ENCODE data around the gene ECM1.
A peak's percentile ranks its signal among the peaks of the same experiment; 100 is the strongest.

ECM1 gene

DNA sequence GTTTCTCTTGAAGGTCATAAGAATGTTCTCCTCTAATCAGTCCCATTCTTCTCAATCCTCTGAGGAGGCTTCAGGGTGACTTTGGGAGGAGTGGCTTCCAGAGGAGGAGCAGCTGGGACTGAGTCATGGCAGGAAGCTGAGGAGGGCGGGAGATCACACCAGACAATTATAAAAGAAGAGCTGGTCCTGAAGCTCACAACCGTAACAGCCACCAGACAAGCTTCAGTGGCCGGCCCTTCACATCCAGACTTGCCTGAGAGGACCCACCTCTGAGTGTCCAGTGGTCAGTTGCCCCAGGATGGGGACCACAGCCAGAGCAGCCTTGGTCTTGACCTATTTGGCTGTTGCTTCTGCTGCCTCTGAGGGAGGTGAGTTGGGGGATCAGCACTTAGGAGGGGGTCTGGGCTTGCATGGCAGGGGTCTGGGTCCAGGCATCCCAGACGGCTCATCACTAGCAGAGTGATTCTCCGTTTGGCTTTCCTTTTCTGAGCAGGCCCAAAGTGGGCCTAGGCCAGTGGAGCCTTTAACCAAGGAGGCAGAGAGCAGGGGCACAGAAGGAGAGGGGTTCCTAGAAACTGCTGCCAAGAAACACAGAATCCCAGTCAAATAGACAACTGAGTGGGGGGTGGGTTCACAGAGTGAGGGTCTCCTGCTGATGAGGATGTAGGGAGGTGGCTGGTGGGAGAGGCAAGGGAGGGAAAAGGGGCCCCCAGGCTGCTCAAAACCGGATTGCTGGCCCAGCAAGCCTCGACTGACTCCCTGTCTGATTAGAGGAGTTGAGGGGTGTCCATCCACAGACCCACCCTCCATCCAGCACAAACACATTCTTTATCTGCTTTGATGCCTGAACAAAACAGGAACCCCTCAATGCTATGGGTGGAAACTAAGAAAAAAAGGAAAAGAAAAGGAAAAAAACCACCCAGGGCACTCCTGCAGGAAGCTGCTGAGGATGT lies at the start of gene ECM1:
TSS of gene ECM1 (plus strand) at position 198 of the 953 bp plus-strand sequence. CDS start at position 299, 101 bp downstream.
- DNase-seq (ENCODE audit: low read depth), result no peak

DNA sequence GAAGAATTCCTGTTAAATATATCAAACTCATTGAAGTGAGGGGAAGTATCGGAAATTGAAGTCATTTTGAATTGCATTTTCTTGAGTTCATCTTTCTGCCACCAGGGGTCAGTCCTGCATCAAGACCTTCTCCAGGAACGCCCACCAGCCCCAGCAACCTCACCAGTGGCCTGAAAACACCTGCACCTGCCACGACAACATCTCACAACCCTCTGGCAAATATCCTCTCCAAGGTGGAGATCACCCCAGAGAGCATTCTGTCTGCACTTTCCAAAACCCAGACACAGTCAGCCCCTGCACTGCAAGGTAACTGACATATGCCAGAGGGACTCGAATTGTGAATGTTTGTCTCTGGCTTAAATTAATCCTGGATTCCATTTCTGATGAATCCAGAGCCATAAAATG lies 43.5 kb upstream of the ECM1 start:
- DNase-seq (ENCODE audit: low read depth), result peak; percentile 31

DNA sequence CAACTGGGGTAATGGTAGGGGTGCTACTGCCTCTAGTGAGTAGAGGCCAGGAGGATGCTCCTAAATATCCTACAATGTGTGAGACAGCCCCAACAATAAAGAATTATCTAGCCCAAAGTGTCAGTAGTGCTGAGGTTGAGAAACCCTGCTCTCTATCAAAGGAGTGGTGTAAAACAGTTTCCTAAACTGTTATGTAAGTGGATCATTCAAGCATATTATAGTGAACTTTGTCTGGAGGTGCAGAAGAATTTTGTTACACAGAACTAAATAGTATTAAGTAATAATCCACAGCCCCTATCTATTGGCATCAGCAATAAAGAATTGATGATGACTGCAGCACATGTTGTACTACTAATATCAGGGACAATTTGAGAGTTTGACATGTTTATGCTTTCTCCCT lies 40.9 kb upstream of the ECM1 start:
- no peak for DNase-seq (ENCODE audit: low read depth)

DNA sequence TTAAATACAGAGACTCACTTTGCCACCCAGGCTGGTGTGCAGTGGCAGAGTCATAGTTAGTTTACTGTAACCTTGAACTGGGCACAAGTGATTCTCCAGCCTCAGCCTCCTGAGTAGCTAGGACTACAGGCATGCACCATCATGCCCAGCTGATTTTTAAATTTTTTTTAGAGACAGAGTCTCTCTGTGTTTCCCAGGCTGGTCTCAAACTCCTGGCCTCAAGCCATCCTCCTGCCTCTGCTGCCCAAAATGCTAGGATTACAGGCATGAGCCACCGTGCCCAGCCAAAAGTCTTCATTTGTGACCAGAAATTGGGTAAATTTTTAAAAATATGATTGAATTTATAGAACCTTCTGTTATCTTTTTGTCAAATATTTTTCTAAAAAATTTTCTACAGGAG lies 38.6 kb upstream of the ECM1 start:
- no peak for DNase-seq (ENCODE audit: low read depth)

DNA sequence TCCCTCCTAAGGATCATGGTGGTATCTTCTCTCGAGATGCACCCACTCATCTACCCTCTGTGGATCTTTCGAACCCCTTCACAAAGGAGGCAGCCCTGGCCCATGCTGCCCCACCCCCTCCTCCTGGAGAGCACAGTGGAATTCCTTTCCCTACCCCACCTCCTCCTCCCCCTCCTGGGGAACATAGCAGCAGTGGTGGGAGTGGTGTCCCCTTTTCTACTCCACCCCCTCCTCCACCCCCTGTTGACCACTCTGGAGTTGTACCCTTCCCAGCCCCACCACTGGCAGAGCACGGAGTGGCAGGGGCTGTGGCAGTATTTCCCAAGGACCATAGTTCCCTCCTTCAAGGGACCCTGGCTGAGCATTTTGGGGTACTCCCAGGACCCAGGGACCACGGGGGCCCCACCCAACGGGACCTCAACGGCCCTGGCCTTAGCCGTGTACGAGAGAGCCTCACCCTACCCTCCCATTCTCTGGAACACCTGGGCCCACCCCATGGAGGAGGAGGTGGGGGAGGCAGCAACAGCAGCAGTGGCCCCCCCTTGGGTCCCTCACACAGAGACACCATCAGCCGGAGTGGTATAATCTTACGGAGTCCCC lies 35.2 kb upstream of the ECM1 start:
- no peak for DNase-seq (ENCODE audit: low read depth)

DNA sequence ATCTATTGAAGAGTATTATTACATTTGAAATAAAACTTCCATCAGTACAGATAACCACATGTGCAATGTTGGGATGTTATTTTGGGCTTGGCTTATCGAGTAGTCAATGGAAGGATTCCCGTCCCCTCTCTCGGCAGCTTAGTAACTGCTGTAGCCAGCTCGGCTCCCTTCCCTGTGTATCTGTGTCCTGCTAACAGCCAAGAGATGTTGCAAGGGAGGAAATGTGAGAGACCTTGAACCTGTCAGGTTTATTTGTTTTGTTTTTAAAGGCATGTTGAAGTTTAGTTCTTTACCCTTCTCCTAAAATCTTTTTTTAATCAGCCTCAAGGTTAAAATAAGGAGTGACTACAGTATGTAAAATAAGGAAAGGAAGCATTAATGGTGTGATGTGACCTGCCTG lies 34.2 kb upstream of the ECM1 start:
- DNase-seq (ENCODE audit: low read depth), result no peak

DNA sequence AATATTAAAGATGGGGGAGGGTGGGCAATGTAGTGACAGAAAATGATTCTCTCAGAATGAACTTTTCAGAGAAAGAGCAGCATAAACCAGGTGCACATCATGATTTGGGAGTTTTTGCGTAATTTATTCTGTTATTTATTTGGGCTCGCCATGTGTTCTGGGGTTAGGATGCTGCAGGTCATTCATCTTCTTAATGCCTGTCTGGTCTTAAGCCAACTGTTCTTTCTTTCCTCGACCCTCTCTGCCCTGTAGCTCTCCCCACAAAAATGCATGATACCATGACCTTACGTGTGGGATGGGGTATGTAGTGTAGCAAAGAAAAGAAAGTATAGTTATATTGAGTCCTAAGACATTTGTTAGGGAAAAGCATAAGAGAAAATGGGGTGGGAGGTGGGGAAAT lies 33.0 kb upstream of the ECM1 start:
- no peak for DNase-seq (ENCODE audit: low read depth)

DNA sequence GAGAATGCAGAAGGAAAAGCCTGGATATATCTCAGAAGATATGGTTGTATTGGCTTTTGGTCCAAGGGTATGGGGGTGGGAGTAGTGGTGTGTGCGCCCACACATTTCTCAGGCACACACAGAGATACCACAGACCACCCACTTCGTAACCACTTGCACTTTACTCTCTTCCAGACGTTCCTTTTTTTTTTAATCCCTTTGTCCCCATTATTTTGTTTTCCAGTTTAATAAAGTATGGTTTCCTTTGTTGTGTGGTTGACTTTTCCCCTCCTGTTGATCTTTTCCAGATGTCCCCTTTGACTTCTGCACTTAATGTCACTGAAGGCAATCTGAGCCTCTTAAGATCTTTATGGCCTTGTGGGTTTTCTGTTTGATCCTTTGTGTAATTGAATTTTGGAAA lies 31.2 kb upstream of the ECM1 start:
- DNase-seq (ENCODE audit: low read depth), result no peak

DNA sequence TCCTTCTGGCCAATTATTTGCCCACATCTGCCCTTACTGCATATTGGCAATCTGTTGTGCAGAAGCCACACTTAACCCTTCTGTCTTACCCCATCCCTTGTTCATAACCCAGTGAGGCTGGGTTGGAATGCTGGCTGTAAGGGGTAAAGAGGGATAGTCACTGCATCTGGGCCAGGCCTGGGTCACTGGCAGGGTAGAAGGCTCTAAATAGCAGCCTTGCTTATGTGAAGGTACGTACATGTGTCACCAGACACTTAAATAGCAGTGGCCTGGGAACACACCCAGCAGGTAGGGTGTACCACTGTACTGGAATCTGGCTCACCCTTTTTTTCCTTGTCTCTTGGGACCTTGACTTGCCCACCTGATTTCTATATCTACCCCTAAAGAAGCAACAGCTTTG lies 30.6 kb upstream of the ECM1 start:
- no peak for DNase-seq (ENCODE audit: low read depth)

DNA sequence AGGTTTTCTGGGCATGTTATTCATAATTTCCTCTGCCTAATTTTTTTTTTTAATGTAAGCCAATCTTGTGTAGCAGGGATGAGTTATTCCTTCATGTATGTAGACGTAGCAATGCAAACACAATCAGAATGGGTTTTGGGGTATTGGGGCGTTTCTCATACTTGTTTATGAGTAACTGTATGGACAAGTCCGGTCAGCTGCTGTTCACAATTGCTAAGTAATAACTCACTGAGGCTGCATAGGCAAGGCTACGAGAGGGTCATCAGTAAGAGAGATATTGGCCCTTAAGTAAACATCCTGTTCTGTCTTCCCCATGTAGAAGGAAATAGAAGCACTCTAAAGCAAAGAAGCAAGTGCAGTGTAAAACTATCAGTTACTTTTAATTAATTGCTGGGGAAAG lies 30.2 kb upstream of the ECM1 start:
- DNase-seq (ENCODE audit: low read depth), result no peak

DNA sequence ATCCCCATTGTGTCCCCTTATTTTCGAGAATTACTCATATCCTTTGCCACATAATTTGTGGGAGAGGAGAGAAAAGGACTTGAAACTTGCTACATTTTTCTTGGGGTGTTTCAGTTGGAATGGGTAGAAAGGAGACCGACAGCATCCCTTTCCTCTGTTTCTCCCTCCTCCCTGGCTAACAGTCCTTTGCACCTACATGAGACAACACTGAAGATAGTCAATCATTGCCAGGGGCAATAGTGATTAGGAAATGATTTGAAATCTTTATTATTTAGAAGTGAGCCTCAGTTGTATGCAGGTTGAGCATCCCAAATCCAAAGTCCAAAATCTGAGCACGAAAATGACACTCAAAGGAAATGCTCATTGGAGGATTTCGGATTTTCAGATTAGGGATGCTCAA lies 28.5 kb upstream of the ECM1 start:
- no peak for DNase-seq (ENCODE audit: low read depth)

DNA sequence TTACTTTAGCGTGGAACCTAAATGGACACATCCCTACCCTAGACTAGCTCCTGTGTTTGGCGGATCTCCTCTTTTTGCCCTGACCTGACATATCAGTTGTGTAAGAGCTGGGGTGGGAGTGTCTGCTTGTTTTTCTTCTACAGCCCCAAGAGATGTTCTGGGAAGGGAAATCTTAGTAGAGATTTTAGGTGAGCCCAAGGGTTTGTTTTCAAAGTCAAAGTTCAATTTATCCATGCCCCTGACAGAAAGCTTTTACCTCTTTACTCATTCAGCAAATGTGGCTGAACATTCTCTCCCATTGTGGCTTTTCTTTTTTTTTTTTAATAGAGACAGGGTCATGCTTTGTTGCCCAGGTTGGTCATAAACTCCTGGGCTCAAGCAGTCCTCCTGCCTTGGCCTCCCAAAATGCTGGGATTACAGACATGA lies 28.0 kb upstream of the ECM1 start:
- DNase-seq (ENCODE audit: low read depth), result no peak

DNA sequence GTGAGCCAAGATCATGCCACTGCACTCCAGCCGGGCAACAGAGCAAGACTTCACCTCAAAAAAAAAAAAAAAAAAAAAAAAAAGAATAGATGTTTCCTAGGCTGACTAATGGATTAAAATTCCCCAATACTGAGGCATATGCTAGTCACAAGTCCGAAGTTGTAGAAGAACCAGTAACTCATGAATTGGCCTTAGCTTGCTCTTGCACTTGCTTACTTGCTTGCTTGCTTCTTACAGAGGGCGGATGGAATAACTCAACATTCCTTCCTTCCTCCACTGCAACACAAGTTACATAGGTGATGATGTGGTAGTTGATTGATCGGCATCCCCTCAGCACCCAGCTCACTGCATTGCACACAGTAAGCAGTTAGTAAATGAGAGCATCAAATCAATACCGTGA lies 23.5 kb upstream of the ECM1 start:
- no peak for DNase-seq (ENCODE audit: low read depth)

DNA sequence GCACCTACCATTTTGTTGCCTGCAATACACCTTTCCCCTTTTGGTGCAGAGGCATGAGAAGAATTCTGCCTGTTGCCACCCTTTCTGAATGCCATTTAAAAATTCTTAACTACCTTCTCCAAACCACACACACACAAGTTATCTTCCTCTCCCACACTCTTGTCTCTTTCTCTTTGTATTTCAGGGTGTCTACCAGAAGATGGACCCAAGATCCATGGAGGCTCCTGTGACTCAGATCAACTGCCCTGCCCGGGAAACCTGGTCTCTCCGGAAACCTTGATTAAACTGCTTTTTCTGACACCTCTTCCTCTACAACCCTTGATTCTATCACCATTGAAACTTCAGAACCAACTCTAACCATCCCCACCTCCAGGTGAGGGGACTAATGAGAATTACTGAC lies 23.0 kb upstream of the ECM1 start:
- DNase-seq (ENCODE audit: low read depth), result no peak

DNA sequence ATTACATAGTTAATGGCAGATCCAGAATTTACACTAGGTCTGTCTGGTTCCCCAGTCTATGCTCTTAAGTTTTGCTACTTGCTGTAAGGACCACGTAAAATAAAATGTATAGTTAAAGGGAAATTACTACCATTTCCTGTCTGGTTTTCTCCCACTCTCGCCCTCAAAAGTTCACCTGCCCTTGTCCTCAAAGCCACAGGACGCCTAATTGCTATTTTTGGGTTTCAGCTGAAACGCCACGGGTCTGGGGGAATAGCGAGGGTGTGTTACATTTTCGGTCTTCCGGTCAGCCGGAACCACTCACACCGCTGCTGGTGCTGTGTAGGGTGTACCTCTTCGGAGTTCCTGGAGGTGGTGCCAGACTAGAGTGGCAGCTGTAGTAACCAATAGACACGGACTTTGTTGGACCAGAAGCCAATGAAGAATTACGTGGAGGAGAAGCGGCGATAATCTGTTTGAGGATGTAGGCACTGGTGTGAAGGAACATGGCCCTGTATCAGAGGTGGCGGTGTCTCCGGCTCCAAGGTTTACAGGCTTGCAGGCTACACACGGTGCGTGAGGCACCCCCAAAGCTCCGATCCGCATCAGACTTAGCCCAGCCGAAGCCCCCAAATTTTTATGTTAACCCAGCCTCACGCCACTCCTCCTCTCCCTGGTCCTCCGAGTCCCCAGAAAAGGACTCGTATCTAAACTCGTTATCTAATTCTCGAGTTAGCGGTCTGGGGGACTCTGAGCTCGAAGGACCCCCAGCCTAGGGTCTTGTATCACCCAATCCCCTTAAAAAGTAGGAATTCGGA lies 20.7 kb upstream of the ECM1 start, which contains the start of gene TARS2:
TSS of gene TARS2 (plus strand) at position 454 of the 797 bp plus-strand sequence. CDS start at position 486, 32 bp downstream.
- DNase-seq (ENCODE audit: low read depth), result peak; percentile 84

DNA sequence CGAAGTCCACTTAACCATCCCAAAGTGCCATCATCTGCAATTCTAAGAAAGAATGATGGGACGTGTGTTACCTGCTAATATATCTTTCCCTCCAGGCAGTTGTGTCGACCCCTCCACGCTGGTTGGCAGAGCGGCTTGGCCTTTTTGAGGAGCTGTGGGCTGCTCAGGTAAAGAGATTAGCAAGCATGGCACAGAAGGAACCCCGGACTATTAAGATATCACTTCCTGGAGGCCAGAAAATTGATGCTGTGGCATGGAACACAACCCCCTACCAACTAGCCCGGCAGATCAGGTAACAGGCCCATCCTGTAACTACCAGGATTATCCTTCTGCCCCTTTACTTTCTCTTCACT lies 20.2 kb upstream of the ECM1 start:
- no peak for DNase-seq (ENCODE audit: low read depth)

DNA sequence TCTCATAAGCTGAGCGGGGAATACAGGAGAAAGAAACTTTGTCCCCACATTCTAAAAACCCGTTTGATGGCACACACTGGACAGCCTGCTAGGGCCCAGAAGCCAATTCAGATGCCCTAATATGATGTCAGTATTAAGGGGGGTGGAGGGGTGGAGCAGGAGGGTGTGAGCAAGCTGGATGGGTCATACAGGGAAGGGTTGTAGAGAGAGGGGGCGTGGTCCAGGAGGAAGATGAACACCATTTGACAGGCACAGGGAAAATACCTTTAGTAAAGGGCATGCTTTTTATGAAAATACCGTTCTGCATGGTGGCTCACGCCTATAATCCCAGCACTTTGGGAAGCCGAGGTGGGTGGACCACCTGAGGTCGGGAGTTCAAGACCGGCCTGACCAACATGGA lies 14.7 kb upstream of the ECM1 start:
- no peak for DNase-seq (ENCODE audit: low read depth)

DNA sequence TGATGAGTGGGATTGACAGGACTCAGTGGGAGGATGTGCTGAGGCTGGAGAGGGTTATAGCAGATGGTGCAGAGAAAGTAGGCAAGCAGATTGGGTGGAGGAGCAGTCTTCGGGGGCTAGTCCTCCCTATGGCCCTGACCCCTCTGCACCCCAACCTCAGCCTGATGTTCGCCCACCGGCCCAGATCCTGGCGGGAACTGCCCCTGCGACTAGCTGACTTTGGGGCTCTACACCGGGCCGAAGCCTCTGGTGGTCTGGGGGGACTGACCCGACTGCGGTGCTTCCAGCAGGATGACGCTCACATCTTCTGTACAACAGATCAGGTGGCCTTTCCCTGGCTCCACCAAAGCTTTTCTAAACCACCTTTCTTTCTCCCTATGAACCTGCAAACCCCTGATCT lies 9.6 kb upstream of the ECM1 start:
- no peak for DNase-seq (ENCODE audit: low read depth)

DNA sequence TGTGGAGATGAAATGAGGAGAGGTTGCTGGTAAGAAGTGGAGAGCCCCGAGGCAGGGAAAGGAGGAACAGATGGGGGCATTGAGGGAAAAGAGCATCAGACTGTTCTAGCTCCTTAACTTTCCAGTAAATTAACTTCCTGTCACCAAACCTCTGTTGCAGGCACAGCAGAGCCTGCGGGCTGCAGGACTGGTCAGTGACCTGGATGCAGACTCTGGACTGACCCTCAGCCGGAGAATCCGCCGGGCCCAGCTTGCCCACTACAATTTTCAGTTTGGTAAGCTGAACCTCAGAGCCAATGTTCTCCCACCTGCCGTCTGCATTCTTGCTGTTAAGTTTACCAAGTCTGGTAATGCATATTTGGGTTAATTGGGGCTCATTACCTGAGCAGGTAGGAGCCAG lies 2.5 kb upstream of the ECM1 start:
- DNase-seq (ENCODE audit: low read depth), result no peak

DNA sequence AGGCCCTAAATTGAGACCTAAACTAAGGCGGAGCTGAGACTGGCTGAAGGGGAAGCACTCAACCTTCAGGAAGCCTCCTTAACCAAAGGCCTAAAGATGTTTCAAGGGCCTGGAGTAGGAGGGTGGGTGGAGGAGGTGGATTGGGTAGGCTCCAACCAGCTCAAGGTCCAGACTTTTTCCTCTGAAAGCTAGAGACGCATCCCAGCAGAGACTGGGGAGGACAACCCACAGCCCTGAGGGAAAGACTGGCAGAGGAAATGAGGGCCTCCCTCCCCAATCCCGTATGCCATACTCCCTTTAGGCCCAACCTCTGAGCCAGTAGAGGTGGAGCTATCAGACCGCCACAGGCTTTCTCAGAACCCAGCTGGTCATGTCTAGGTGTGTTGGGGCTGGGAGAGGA lies 1.1 kb downstream of the ECM1 start:
- no peak for DNase-seq (ENCODE audit: low read depth)

DNA sequence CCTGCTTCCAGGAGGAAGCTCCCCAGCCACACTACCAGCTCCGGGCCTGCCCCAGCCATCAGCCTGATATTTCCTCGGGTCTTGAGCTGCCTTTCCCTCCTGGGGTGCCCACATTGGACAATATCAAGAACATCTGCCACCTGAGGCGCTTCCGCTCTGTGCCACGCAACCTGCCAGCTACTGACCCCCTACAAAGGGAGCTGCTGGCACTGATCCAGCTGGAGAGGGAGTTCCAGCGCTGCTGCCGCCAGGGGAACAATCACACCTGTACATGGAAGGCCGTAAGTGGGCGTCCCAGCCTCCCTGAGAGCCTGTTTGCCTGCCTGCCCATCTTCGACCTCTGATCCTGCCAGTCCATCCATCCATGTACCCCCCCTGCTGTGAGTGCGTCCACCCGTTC lies 3.6 kb downstream of the ECM1 start:
- DNase-seq (ENCODE audit: low read depth), result no peak

DNA sequence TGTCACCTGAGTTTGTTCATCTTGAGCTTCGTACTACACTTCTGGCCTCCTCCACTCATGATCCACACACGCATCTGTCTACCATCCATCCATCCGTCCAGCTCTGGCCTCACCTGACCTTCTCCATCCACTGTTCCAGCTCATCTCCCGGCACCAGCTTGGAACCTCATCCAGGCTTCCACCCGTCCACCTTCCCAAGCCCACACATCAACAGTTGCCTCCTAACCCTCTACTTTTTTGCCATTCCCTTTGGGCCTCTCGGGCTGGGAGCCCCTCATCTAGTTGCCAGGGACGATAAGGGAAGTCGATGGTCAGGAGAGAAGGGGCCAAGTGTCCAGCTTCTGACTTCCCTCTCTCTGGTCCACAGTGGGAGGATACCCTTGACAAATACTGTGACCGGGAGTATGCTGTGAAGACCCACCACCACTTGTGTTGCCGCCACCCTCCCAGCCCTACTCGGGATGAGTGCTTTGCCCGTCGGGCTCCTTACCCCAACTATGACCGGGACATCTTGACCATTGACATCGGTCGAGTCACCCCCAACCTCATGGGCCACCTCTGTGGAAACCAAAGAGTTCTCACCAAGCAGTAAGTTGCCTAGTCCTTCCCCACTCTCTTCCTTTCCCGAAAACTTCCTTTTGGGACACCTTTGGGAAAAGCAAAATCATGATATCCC lies 4.2 kb downstream of the ECM1 start:
- no peak for DNase-seq (ENCODE audit: low read depth)

Measured in activated T-helper 1 cell treated with Interleukin-2 at 50 U/mL for 16 hours (primary cell).